Mesothelial cell of epicardium (in vitro differentiated cells): Measurements from ENCODE around the gene ITGBL1. TPM values are rescaled to one million over a fixed set of nuclear protein-coding genes. Genes with fewer than 3 reads are reported as not detected.

Experiments used
- DNase-seq, 2 experiments: peaks; one replicate each; pipeline ENCODE4 v3.0.0; 2021; ENCODE audit warnings: low spot score in 2 of 2; ENCODE audit not compliant: unreplicated experiment in 2 of 2
- H3K27ac Mint-ChIP-seq: 2 replicates; pipeline ENCODE4 v1.8.0; 2021; ENCODE audit warnings: mixed read lengths
- H3K27me3 Mint-ChIP-seq: 2 replicates; pipeline ENCODE4 v1.8.0; 2021; ENCODE audit warnings: low read depth, mixed read lengths
- H3K36me3 Mint-ChIP-seq: 2 replicates; pipeline ENCODE4 v1.8.0; 2021; ENCODE audit warnings: mixed read lengths
- H3K4me1 Mint-ChIP-seq: 2 replicates; pipeline ENCODE4 v1.8.0; 2021; ENCODE audit warnings: mixed read lengths
- H3K4me3 Mint-ChIP-seq: 2 replicates; pipeline ENCODE4 v1.8.0; 2021; ENCODE audit warnings: mild to moderate bottlenecking, moderate library complexity, mixed read lengths
- H3K9me3 Mint-ChIP-seq: 2 replicates; pipeline ENCODE4 v1.8.0; 2021; ENCODE audit warnings: mixed read lengths
- CTCF ChIP-seq: fragments of 200-600 bp; sonication (generic); IDR thresholded peaks from one replicate; pipeline ENCODE4 v1.5.0; 2021; ENCODE audit warnings: antibody characterized with exemption; ENCODE audit not compliant: unreplicated experiment
- total RNA-seq: library from RNA; stranded (reverse); gene quantifications from 3 replicates; pipeline ENCODE4 v1.2.1, GENCODE V29; 2021

The ITGBL1 gene
- total RNA-seq, 1 donor from 2014 or later = 0.07 TPM

GRCh38 chr13:101628900-101629299 lies 176.4 kb downstream of the ITGBL1 start:
- Mint-ChIP-seq H3K36me3 (no peaks in the 10 kb centered on the region), H3K4me3 (no peak overlapping the region), H3K4me1 (peaks cover 4% of the 10 kb centered on the region), H3K27ac (no peak overlapping the region), H3K9me3 (no peaks in the 10 kb centered on the region), H3K27me3 (no peaks in the 10 kb centered on the region)
- DNase-seq = no peak
- TF ChIP-seq CTCF = no peak

GRCh38 chr13:101631395-101631794 lies 178.9 kb downstream of the ITGBL1 start:
- DNase-seq = no peak
- TF ChIP-seq CTCF = no peak
- Mint-ChIP-seq H3K27me3 (no peaks in the 10 kb centered on the region), H3K36me3 (no peaks in the 10 kb centered on the region), H3K27ac (no peak overlapping the region), H3K4me1 (no peaks in the 10 kb centered on the region), H3K4me3 (no peak overlapping the region), H3K9me3 (no peaks in the 10 kb centered on the region)

DNA sequence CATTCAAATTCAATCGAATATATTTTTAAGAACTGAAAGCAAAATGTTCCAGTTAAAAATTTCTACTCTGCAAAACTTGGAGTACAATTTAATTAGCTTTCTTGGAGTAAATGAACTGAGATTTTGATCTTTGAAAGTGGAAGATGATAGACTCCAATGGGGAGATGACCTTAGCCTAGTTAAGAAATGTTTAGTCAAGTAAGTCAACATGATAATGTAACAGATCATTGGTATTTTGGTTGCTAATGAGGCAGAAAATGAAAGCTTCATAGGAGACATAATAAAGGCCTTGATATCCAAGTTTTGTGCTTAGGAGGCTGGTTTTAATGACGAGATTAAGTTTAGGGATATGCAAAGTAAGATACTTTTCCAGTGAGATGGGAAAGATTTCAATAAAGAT lies 181.7 kb downstream of the ITGBL1 start:
- no peak for TF ChIP-seq CTCF
- Mint-ChIP-seq H3K36me3 (no peaks in the 10 kb centered on the region), H3K4me1 (no peaks in the 10 kb centered on the region), H3K9me3 (no peaks in the 10 kb centered on the region), H3K4me3 (no peak overlapping the region), H3K27ac (no peak overlapping the region), H3K27me3 (no peaks in the 10 kb centered on the region)
- DNase-seq = no peak

DNA sequence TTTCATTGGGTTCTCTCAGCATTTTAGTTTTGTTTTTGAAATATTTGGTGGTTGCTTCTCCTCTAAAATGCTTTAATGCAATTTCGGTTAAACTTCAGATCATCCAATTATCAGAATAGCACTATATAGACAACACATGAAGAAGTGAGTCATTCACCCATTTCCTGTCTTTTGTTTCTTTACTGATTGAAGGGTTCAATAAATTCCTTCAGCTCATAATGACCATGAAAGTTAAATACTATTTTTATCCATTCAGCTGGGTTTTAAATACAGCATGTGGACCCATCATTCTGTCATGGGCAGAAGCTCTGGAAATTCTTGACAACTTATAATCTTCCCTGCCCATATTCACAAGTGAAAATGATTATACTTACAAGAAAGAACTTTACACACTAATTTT lies 187.2 kb downstream of the ITGBL1 start:
- Mint-ChIP-seq H3K4me3 (no peak overlapping the region), H3K4me1 (no peaks in the 10 kb centered on the region), H3K27ac (no peak overlapping the region), H3K27me3 (no peaks in the 10 kb centered on the region), H3K9me3 (no peaks in the 10 kb centered on the region), H3K36me3 (no peaks in the 10 kb centered on the region)
- no peak for DNase-seq
- no peak for TF ChIP-seq CTCF

GRCh38 chr13:101640788-101641400 lies 188.4 kb downstream of the ITGBL1 start:
- no peaks in the 10 kb centered on the region for H3K4me1 Mint-ChIP-seq
- H3K27ac Mint-ChIP-seq = no peak overlapping the region
- no peak for TF ChIP-seq CTCF
- no peaks in the 10 kb centered on the region for H3K27me3 Mint-ChIP-seq
- H3K4me3 Mint-ChIP-seq = no peak overlapping the region
- no peaks in the 10 kb centered on the region for H3K9me3 Mint-ChIP-seq
- no peaks in the 10 kb centered on the region for H3K36me3 Mint-ChIP-seq
- no peak for DNase-seq

GRCh38 chr13:101645871-101646270 lies 193.4 kb downstream of the ITGBL1 start:
- Mint-ChIP-seq H3K27me3 (no peaks in the 10 kb centered on the region), H3K4me1 (no peaks in the 10 kb centered on the region), H3K9me3 (peaks cover 3% of the 10 kb centered on the region), H3K4me3 (no peak overlapping the region), H3K36me3 (no peaks in the 10 kb centered on the region), H3K27ac (no peak overlapping the region)
- TF ChIP-seq CTCF = no peak
- no peak for DNase-seq
